ENCODE results near the gene KRTAP4-2.
"Not testable (repeated sequence)": the region's sequence is repeated elsewhere in the genome, so short reads cannot be mapped to it uniquely, and the experiment has no call there.

Gene KRTAP4-2

DNA sequence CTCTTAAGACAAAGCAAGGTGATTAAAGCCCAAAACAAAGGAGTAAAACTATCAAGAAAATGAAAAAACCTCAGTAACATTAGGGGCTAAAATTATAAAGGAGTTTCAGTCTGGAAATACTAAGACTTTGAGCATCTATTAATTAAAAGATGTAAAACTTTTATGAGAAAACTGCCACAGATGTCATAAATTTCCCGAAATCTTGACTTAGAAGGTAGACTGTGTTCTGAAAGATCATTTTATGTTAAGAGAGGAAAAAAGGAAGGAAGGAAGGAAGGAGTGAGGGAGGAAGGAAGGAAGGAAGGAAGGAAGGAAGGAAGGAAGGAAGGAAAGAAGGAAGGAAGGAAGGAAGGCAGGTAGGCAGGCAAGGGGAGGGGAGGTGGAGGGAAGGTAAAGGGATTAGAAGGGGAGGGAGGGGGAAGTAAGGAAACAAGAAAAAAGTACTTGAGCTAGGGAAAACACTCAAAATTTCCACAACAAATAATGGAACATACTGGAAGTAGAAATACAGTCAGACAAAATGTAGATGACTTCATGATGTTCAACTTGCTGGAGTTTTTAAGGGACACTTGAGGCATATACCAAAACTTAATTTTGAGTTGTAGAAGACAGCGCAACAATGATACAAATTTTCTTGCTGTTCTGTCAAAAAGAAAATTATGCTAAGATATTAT is 30.4 kb downstream of the KRTAP4-2 start:
- TF ChIP-seq, protein P1, sequence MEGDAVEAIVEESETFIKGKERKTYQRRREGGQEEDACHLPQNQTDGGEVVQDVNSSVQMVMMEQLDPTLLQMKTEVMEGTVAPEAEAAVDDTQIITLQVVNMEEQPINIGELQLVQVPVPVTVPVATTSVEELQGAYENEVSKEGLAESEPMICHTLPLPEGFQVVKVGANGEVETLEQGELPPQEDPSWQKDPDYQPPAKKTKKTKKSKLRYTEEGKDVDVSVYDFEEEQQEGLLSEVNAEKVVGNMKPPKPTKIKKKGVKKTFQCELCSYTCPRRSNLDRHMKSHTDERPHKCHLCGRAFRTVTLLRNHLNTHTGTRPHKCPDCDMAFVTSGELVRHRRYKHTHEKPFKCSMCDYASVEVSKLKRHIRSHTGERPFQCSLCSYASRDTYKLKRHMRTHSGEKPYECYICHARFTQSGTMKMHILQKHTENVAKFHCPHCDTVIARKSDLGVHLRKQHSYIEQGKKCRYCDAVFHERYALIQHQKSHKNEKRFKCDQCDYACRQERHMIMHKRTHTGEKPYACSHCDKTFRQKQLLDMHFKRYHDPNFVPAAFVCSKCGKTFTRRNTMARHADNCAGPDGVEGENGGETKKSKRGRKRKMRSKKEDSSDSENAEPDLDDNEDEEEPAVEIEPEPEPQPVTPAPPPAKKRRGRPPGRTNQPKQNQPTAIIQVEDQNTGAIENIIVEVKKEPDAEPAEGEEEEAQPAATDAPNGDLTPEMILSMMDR (IDR thresholded peaks at IDR 0.05; ENCODE audit: control insufficient read depth, insufficient read depth, low read depth, low read length, missing control alignments): no peak
- H3K4me3 ChIP-seq (ENCODE audit: control insufficient read depth, low read depth, low read length): no peak overlapping the region
- DNase-seq (ENCODE audit: low read depth): no peak

DNA sequence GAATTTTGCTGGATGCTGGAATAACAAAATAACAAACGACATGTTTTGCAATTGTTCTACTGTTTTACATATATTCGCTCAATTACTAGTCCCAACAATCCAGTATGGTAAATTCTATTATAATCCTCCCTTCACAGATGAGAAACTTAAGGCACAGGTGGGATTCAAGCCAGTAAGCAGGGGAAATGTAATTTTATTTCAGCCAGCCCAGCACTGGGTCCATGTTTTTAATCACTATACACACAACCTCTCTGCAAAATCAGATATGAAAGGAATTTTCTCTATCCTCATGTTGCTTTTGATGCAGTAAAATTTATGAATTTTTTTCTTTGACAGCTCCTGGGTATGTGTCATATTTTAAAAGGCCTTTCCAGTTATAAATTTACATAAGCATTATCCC is 32.8 kb downstream of the KRTAP4-2 start:
- TF ChIP-seq, protein P1 (IDR thresholded peaks at IDR 0.05; ENCODE audit: control insufficient read depth, insufficient read depth, low read depth, low read length, missing control alignments): no peak
- no peak for DNase-seq (ENCODE audit: low read depth)
- no peak overlapping the region for H3K4me3 ChIP-seq (ENCODE audit: control insufficient read depth, low read depth, low read length)

DNA sequence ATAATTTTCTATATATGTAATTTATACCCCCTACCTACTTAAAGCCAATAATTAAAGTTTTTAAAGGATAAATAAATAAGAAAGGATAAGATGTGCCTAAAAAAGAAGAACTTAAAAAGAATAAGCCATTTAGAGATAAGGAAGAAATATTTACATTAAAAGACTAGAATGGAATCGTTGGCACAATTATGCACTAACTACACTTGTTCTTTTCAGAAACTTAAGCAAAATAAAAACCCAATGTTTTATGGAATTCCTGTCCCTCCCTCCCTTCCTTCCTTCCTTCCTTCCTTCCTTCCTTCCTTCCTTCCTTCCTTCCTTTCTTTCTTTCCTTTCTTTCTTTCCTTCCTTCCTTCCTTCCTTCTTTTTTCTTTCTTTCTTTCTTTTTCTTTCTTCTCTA is 33.2 kb downstream of the KRTAP4-2 start:
- TF ChIP-seq, protein P1 (IDR thresholded peaks at IDR 0.05; ENCODE audit: control insufficient read depth, insufficient read depth, low read depth, low read length, missing control alignments): no peak
- DNase-seq (ENCODE audit: low read depth): no peak
- no peak overlapping the region for H3K4me3 ChIP-seq (ENCODE audit: control insufficient read depth, low read depth, low read length)

DNA sequence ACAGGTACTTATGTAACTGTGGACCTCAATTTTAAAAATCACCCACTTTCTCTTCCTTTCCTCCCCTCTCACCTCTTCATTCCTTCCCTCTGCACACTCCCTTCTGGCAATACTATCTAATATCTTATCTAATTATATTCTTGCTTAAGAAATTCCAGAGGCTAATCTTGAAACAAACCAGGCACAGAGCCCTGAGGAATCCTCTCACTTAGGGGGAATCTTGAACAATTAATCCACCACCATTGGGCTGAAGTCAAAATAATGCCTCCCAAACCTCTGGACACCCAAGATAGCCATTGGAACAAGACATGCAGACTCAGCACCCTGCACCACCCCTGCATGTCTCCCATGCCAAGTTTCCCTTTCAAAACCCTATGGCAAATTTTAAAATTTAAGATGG is 36.7 kb downstream of the KRTAP4-2 start:
- DNase-seq (ENCODE audit: low read depth): no peak
- TF ChIP-seq, protein P1 (IDR thresholded peaks at IDR 0.05; ENCODE audit: control insufficient read depth, insufficient read depth, low read depth, low read length, missing control alignments): no peak

DNA sequence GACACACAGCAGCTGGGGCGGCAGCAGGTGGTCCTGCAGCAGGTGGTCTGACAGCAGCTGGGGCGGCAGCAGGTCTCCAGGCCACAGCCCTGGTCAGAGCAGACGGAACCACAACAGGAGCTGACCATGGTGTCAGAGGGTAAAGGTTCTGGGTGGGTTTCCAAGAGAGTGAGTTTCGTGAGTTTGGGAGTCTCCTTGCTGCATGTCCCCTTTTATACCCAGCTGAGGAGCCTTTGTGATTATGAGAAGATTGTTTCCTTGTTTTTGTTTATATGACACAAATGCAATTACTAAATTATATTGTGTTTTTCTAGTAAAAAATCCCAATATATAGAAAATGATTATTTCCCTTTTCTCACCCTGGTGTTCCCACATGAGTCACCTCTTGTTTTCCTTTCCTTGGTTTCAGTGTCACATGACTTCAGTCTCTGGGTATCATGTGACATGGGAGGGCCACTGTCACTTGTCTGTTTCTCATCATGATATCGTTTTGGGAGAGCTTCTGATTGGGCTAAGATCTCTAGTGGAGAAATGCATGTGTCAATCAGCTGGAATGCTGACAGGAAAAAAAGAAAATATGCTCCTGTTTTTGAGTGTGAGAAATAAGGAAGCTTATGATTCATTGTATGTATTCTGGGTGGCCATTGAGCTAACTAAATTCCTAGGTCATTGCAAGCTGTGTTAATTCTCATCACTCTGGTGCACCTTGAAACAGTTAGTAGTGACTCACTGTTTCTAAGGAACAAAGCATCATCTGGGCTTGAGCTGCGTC is 37.5 kb downstream of the KRTAP4-2 start, which contains the start of gene KRTAP4-6:
Gene KRTAP4-6 (minus strand): TSS at position 185 of the 772 bp plus-strand sequence. CDS start 57 bp downstream, at position 128.
- TF ChIP-seq, protein P1 (IDR thresholded peaks at IDR 0.05; ENCODE audit: control insufficient read depth, insufficient read depth, low read depth, low read length, missing control alignments): no peak
- H3K4me3 ChIP-seq (ENCODE audit: control insufficient read depth, low read depth, low read length): no peak within 1 kb of the TSS
- peak; percentile 82 for DNase-seq (ENCODE audit: low read depth)

More for the DNA sequence above, 36.7 kb downstream of the KRTAP4-2 start:
- no peak overlapping the region for H3K4me3 ChIP-seq (ENCODE audit: control insufficient read depth, low read depth, low read length)

DNA sequence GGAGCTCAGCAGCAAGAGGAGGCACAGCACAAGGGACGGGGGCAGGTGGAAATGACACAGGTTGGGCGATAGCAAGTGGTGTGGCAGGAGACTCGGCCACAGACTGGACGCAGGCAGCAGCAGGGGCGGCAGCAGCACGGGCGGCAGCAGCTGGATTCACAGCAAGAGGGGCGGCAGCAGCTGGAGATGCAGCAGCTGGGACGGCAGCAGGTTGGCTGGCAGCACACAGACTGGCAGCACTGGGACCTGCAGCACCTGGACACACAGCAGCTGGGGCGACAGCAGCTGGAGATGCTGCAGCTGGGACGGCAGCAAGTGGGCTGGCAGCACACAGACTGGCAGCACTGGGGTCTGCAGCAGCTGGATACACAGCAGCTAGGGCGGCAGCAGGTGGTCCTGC is 38.2 kb downstream of the KRTAP4-2 start:
- H3K4me3 ChIP-seq (ENCODE audit: control insufficient read depth, low read depth, low read length); DNase-seq (ENCODE audit: low read depth): not testable (repeated sequence)

Data from AG09309 (cell line).